IPS-20b (cell line): ENCODE data around the gene MMP2.

Experiments used
- H3K27ac ChIP-seq: one replicate; pipeline ENCODE4 v1.5.1; 2013; ENCODE audit warnings: low read length
- H3K27me3 ChIP-seq: 2 replicates; pipeline ENCODE4 v1.6.1; 2013; ENCODE audit warnings: mild to moderate bottlenecking, low read length, inconsistent platforms; ENCODE audit not compliant: insufficient read depth
- H3K36me3 ChIP-seq: 2 replicates; pipeline ENCODE4 v1.6.1; 2013; ENCODE audit warnings: low read depth, mild to moderate bottlenecking, inconsistent platforms, low read length, moderate library complexity; ENCODE audit not compliant: insufficient read depth
- H3K4me1 ChIP-seq: 2 replicates; pipeline ENCODE4 v1.6.1; 2013; ENCODE audit warnings: mild to moderate bottlenecking, control low read depth, inconsistent platforms, low read length, moderate library complexity; ENCODE audit not compliant: insufficient read depth
- H3K4me3 ChIP-seq: 2 replicates; pipeline ENCODE4 v1.5.1; 2013; ENCODE audit warnings: mild to moderate bottlenecking, low read length, inconsistent platforms
- H3K9ac ChIP-seq: 2 replicates; pipeline ENCODE4 v1.6.1; 2013; ENCODE audit warnings: low read depth, mild to moderate bottlenecking, inconsistent platforms, low read length, moderate library complexity
- H3K9me3 ChIP-seq: 2 replicates; pipeline ENCODE4 v1.6.1; 2013; ENCODE audit warnings: mild to moderate bottlenecking, low read depth, low read length, inconsistent platforms; ENCODE audit not compliant: insufficient read depth

The MMP2 gene

DNA sequence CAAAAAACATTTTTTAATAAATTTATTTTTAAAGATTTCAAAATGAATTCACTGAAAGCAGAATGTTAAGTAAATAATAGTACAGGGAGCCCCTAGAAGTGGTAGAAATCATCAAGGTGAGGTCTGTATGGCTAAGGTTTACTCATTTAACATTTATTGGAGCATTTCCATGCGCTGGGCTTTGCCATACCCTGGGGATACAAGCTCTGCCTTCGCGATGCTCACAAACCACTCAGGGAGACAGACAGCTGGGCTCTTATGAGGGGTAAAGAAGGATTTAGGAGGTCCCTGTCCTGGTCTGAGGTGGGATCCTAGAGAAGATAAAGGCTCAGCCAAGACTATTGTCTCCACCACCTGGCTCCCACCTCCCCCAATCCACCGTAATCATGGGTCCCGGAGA is 18.6 kb downstream of the MMP2 start:
- Histone ChIP-seq H3K27me3 (no peaks in the 10 kb centered on the region), H3K9ac (no peak overlapping the region), H3K4me1 (no peaks in the 10 kb centered on the region), H3K36me3 (peaks cover 22% of the 10 kb centered on the region; the same call in 1 of the 2 replicates), H3K9me3 (no peaks in the 10 kb centered on the region), H3K4me3 (no peak overlapping the region), H3K27ac (no peak overlapping the region)

DNA sequence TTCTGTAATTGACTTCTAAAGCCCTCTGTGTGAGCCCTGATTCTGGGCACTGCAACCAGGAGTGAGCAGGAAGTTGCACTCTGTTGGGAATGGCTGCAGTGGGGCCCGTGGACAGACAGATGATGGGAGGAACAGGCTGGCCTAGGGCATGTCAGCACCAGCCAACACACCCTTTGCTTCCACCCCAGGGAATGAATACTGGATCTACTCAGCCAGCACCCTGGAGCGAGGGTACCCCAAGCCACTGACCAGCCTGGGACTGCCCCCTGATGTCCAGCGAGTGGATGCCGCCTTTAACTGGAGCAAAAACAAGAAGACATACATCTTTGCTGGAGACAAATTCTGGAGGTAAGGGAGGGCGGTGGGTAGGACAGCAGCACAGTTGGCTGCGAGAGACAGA is 19.1 kb downstream of the MMP2 start:
- Histone ChIP-seq H3K27ac (no peak overlapping the region), H3K4me1 (no peaks in the 10 kb centered on the region), H3K27me3 (no peaks in the 10 kb centered on the region), H3K36me3 (peaks cover 22% of the 10 kb centered on the region; the same call in 1 of the 2 replicates), H3K9me3 (no peaks in the 10 kb centered on the region), H3K4me3 (no peak overlapping the region), H3K9ac (no peak overlapping the region)

- Histone ChIP-seq H3K9me3 (no peaks in the 10 kb centered on the region), H3K27me3 (no peaks in the 10 kb centered on the region), H3K4me1 (no peaks in the 10 kb centered on the region), H3K27ac (no peak overlapping the region), H3K36me3 (peaks cover 22% of the 10 kb centered on the region; the same call in 1 of the 2 replicates), H3K9ac (no peak overlapping the region), H3K4me3 (no peak overlapping the region)
These were observed 20.3 kb downstream of the MMP2 start for GRCh38 chr16:55499281-55499680.

DNA sequence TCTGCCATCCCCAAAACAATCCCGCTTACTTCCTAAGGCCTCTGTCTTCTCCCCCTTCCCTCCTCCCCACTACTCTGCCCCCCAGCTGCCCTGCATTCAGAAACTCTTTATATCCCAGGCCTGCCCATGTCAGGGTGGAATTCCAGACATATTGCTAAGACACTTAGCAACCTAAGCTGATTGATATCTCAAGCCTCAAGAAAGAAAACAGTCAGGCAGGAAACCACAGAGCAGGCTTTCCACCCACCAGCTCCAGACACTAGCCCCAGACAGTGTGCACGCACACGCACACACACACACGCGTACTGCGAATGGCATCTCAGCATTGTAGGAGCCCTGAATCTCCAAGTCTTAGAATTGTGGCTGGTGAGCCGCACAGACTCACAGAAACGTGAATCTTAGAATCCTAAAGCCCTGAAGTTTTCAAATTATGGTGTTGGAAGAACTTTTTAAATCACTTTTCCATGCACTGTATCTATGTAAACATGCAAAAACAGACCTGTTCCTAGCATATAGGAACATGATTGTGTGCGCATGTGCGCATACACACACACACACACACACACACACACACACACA is 21.0 kb downstream of the MMP2 start:
- Histone ChIP-seq H3K9me3 (no peaks in the 10 kb centered on the region), H3K4me1 (no peaks in the 10 kb centered on the region), H3K27me3 (no peaks in the 10 kb centered on the region), H3K27ac (no peak overlapping the region), H3K36me3 (peaks cover 22% of the 10 kb centered on the region; the same call in 1 of the 2 replicates), H3K4me3 (no peak overlapping the region), H3K9ac (no peak overlapping the region)

DNA sequence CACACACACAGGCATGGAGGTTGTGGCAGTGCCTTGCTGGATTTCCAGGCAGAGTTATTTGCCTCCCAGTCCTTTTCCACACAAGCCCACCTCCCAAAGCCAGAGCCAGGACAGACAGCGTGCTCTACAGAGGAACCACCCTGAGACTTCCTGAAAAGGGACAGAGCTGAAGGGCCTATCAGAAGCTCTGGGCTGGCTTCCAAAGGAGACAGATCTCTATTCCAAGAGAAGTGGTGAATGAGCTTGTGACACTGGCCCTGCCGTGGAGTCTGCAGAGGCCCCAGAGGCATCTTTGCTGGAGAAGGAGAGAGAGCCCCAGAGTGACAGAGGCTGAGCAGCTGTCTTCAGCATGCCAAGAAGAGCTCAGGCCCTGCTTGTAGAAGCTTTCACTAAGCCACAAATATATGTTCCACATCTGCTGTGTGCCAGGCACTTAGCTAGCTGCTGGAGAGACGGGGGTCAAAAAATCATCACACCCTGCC is 21.6 kb downstream of the MMP2 start:
- H3K4me1 ChIP-seq: no peaks in the 10 kb centered on the region
- H3K9me3 ChIP-seq: no peaks in the 10 kb centered on the region
- H3K9ac ChIP-seq: no peak overlapping the region
- no peaks in the 10 kb centered on the region for H3K27me3 ChIP-seq
- H3K36me3 ChIP-seq: peaks cover 22% of the 10 kb centered on the region; the same call in 1 of the 2 replicates
- H3K27ac ChIP-seq: no peak overlapping the region
- H3K4me3 ChIP-seq: no peak overlapping the region

- no peaks in the 10 kb centered on the region for H3K9me3 ChIP-seq
- no peak overlapping the region for H3K27ac ChIP-seq
- H3K9ac ChIP-seq: no peak overlapping the region
- no peak overlapping the region for H3K4me3 ChIP-seq
- H3K4me1 ChIP-seq: no peaks in the 10 kb centered on the region
- H3K36me3 ChIP-seq: peaks cover 26% of the 10 kb centered on the region; the same call in 1 of the 2 replicates
- no peaks in the 10 kb centered on the region for H3K27me3 ChIP-seq
These were observed 22.7 kb downstream of the MMP2 start for GRCh38 chr16:55501549-55502322.

DNA sequence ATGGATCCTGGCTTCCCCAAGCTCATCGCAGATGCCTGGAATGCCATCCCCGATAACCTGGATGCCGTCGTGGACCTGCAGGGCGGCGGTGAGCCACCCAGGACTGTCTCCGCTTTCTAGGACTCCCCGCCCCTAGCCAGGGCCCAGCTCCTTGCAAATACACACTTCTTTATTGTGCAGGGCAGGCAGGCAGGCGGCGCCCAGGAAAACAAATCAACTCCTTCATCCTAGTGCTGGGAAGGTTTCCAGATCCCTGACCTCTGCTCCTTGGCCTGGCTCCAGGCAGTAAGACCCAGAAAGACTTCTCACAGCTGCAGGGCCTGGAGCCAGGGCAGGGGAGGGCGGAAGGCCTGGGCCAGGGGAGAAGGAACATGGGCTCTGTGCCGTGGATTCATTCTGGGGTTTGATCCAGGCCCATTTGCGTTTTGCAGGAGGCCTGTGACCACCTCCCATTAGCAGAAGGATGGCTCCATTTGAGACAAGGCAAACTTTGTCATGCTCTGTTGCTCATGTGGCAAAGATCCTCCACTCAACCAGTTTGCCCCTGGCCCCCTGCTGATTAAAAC is 23.9 kb downstream of the MMP2 start:
- H3K9me3 ChIP-seq: no peaks in the 10 kb centered on the region
- no peaks in the 10 kb centered on the region for H3K4me1 ChIP-seq
- H3K4me3 ChIP-seq: no peak overlapping the region
- H3K27me3 ChIP-seq: no peaks in the 10 kb centered on the region
- H3K27ac ChIP-seq: no peak overlapping the region
- no peak overlapping the region for H3K9ac ChIP-seq
- peaks cover 24% of the 10 kb centered on the region; the same call in 1 of the 2 replicates for H3K36me3 ChIP-seq

DNA sequence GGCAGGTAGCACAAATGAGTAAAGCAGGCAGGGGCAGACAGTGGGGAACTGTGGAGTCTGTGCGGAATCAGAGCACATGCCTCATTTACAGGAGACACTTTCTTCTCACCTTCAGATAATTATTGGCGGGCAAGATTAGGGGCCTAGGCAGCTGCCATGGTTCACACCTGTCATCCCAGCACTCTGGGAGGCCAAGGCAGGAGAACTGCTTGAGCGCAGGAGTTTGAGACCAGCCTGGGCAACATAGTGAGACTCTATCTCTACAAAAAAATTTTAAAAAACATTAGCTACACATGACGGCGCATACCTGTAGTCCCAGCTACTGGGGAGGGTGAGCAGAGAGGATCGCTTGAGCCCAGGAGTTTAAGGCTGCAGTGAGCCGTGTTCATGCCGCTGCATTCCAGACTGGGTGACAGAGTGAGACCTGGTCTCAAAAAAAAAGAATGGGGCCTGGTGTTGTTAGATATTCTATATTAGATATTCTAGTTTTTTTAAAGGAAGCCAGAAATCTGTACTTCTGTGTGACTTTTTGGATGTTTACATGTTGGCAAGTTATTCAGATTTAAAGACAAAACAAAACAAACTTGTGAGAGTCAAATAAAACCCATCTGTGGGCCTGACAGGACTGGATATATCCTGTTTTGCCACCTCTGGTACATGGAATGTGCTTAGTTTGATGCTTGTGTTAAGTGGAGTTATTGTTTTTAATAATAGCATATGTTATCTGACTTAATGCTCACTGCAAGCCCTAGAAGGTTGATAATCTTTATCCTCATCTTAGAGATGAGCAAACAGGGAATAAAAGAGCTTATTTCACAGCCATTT is 24.9 kb downstream of the MMP2 start:
- Histone ChIP-seq H3K4me1 (no peaks in the 10 kb centered on the region), H3K9me3 (no peaks in the 10 kb centered on the region), H3K4me3 (no peak overlapping the region), H3K27me3 (no peaks in the 10 kb centered on the region), H3K27ac (no peak overlapping the region), H3K36me3 (peaks cover 16% of the 10 kb centered on the region; the same call in 1 of the 2 replicates), H3K9ac (no peak overlapping the region)

GRCh38 chr16:55505333-55506015 is 26.5 kb downstream of the MMP2 start:
- H3K27ac ChIP-seq: no peak overlapping the region
- peaks cover 7% of the 10 kb centered on the region; the same call in 1 of the 2 replicates for H3K27me3 ChIP-seq
- no peaks in the 10 kb centered on the region for H3K9me3 ChIP-seq
- no peak overlapping the region for H3K9ac ChIP-seq
- no peaks in the 10 kb centered on the region for H3K4me1 ChIP-seq
- H3K36me3 ChIP-seq: peaks cover 16% of the 10 kb centered on the region; the same call in 1 of the 2 replicates
- no peak overlapping the region for H3K4me3 ChIP-seq

GRCh38 chr16:55506083-55506482 is 27.1 kb downstream of the MMP2 start:
- Histone ChIP-seq H3K4me3 (no peak overlapping the region), H3K27me3 (peaks cover 7% of the 10 kb centered on the region; the same call in 1 of the 2 replicates), H3K36me3 (peaks cover 16% of the 10 kb centered on the region; the same call in 1 of the 2 replicates), H3K9me3 (no peaks in the 10 kb centered on the region), H3K27ac (no peak overlapping the region), H3K4me1 (no peaks in the 10 kb centered on the region), H3K9ac (no peak overlapping the region)

GRCh38 chr16:55506708-55507107 is 27.7 kb downstream of the MMP2 start:
- Histone ChIP-seq H3K36me3 (peaks cover 16% of the 10 kb centered on the region; the same call in 1 of the 2 replicates), H3K9me3 (peaks cover 2% of the 10 kb centered on the region; the same call in 1 of the 2 replicates), H3K27ac (no peak overlapping the region), H3K4me1 (no peaks in the 10 kb centered on the region), H3K27me3 (peaks cover 7% of the 10 kb centered on the region; the same call in 1 of the 2 replicates), H3K9ac (no peak overlapping the region), H3K4me3 (no peak overlapping the region)
